Natural killer cell treated with Interleukin-12 subunit alpha and Interleukin-12 subunit beta and Interleukin-15 and Interleukin-18, amount 100 ng/mL, for 72 hours (primary cell): Measurements from ENCODE around the gene TMEM267. TPM values are rescaled to one million over a fixed set of nuclear protein-coding genes. Genes with fewer than 3 reads are reported as not detected.
"Not testable (repeated sequence)": the region's sequence is repeated elsewhere in the genome, so short reads cannot be mapped to it uniquely, and the experiment has no call there.

Source experiments
- ATAC-seq, 2 donors: fragments of 150-1000 bp; cut with Tn5 transposase in 1 of 2; sonication (Bioruptor Pico), chemical (Tn5 transposase) in 1 of 2; 2 replicates each; pipeline ENCODE4 v1.10.0; 2021
- DNase-seq: peaks from one replicate; pipeline ENCODE4 v3.0.0; 2022; ENCODE audit warnings: low spot score
- H3K27ac Mint-ChIP-seq, 2 donors: 1 replicate in 1 of 2; 2 replicates in 1 of 2; pipeline ENCODE4 v1.8.0; 2022; ENCODE audit warnings: mixed read lengths in 2 of 2, mild to moderate bottlenecking in 1 of 2, moderate library complexity in 1 of 2
- H3K27me3 Mint-ChIP-seq, 2 donors: 1 replicate in 1 of 2; 2 replicates in 1 of 2; pipeline ENCODE4 v1.8.0; 2022; ENCODE audit warnings: mixed read lengths in 2 of 2
- H3K36me3 Mint-ChIP-seq: one replicate; pipeline ENCODE4 v1.8.0; 2022; ENCODE audit warnings: mixed read lengths
- H3K4me1 Mint-ChIP-seq, 2 donors: 1 replicate in 1 of 2; 2 replicates in 1 of 2; pipeline ENCODE4 v1.8.0; 2022; ENCODE audit warnings: low read depth in 2 of 2, mixed read lengths in 2 of 2, mild to moderate bottlenecking in 1 of 2
- H3K4me3 Mint-ChIP-seq: one replicate; pipeline ENCODE4 v1.8.0; 2022; ENCODE audit warnings: mixed read lengths
- H3K9me3 Mint-ChIP-seq: 2 replicates; pipeline ENCODE4 v1.8.0; 2022; ENCODE audit warnings: mixed read lengths
- total RNA-seq, 2 donors: library from RNA; stranded (reverse); gene quantifications; one replicate each; pipeline ENCODE4 v1.2.3, GENCODE V29; 2022

TMEM267 gene
- total RNA-seq, 2 donors from 2014 or later, result 20.6 to 23.0 TPM

GRCh38 chr5:43410414-43410813 is 73.3 kb downstream of the TMEM267 start:
- H3K27ac Mint-ChIP-seq, result no peak overlapping the region
- H3K4me3 Mint-ChIP-seq, result no peak overlapping the region
- no peaks in the 10 kb centered on the region for H3K4me1 Mint-ChIP-seq
- H3K36me3 Mint-ChIP-seq, result no peaks in the 10 kb centered on the region
- no peaks in the 10 kb centered on the region for H3K27me3 Mint-ChIP-seq
- peaks cover 6% of the 10 kb centered on the region for H3K9me3 Mint-ChIP-seq
- DNase-seq (no peak), ATAC-seq (no peak)

- peaks cover 10% of the 10 kb centered on the region for H3K9me3 Mint-ChIP-seq
- ATAC-seq, result no peak
- H3K27ac Mint-ChIP-seq, result no peak overlapping the region
- no peak overlapping the region for H3K4me3 Mint-ChIP-seq
- H3K4me1 Mint-ChIP-seq, result no peaks in the 10 kb centered on the region
- DNase-seq, result no peak
- no peaks in the 10 kb centered on the region for H3K36me3 Mint-ChIP-seq
- no peaks in the 10 kb centered on the region for H3K27me3 Mint-ChIP-seq
Observed at GRCh38 chr5:43409809-43410271, 73.8 kb downstream of the TMEM267 start.

GRCh38 chr5:43402524-43403066 is 81.1 kb downstream of the TMEM267 start:
- not testable (repeated sequence) for H3K4me1 Mint-ChIP-seq

GRCh38 chr5:43401827-43402226 is 81.8 kb downstream of the TMEM267 start:
- H3K27me3 Mint-ChIP-seq, result peaks cover 6 to 9% of the 10 kb centered on the region in 2 donors
- peaks cover 3 to 6% of the 10 kb centered on the region in 2 donors for H3K4me1 Mint-ChIP-seq
- H3K9me3 Mint-ChIP-seq, result peaks cover 17% of the 10 kb centered on the region
- H3K4me3 Mint-ChIP-seq, result no peak overlapping the region
- no peak for ATAC-seq
- no peaks in the 10 kb centered on the region for H3K36me3 Mint-ChIP-seq
- no peak overlapping the region for H3K27ac Mint-ChIP-seq
- no peak for DNase-seq

More at GRCh38 chr5:43402524-43403066, 81.1 kb downstream of the TMEM267 start:
- not testable (repeated sequence) for H3K36me3 Mint-ChIP-seq, H3K27ac Mint-ChIP-seq, H3K4me3 Mint-ChIP-seq, DNase-seq, H3K27me3 Mint-ChIP-seq, ATAC-seq
- H3K9me3 Mint-ChIP-seq, result peaks cover 17% of the 10 kb centered on the region

DNA sequence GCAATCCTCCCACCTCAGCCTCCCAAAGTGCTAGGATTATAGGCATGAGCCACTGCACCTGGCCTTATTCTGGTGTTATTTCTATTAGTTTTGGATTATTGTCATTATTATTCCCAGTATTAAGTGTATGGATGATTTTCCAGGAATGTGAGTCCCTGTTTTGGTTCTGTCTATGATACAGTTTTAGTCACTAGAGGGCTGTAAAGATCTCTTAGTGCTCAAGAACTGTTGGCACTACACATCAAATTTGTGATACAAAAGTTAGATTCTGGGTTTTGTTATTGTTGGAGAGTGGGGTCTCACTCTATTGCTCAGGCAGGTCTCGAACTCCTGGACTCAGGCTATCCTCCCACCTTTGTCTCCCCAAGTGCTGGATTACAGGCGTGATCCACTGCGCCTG is 83.6 kb downstream of the TMEM267 start:
- Mint-ChIP-seq H3K27me3 (peaks cover 6 to 9% of the 10 kb centered on the region in 2 donors), H3K9me3 (peaks cover 7% of the 10 kb centered on the region), H3K4me3 (no peak overlapping the region), H3K4me1 (peaks cover 6 to 7% of the 10 kb centered on the region in 2 donors), H3K36me3 (no peaks in the 10 kb centered on the region), H3K27ac (no peak overlapping the region)
- ATAC-seq, result no peak
- no peak for DNase-seq

GRCh38 chr5:43396762-43397304 is 86.8 kb downstream of the TMEM267 start:
- H3K36me3 Mint-ChIP-seq, result no peaks in the 10 kb centered on the region
- H3K9me3 Mint-ChIP-seq, result no peaks in the 10 kb centered on the region

More at GRCh38 chr5:43396762-43397304, 86.8 kb downstream of the TMEM267 start:
- Mint-ChIP-seq H3K27me3 (no peaks in the 10 kb centered on the region), H3K27ac (peak overlapping the region; percentile 44 to 88), H3K4me3 (peak overlapping the region; percentile 82), H3K4me1 (peaks cover 6 to 7% of the 10 kb centered on the region in 2 donors)
- DNase-seq (peak; percentile 75), ATAC-seq (peak; percentile 98)

Other genes starting within 250 kb of the TMEM267 start
- 100 to 1,000 TPM in 1 of 2 donors, 10 to 100 TPM in 1; 81.2 to 102 TPM for gene HMGCS1, start 170.5 kb downstream of the TMEM267 start, total RNA-seq
- 10 to 100 TPM in 1 of 2 donors, 1 to 10 TPM in 1; 4.8 to 18.3 TPM for gene CCL28, start 71.5 kb downstream of the TMEM267 start, total RNA-seq
- gene C5orf34, start 31.3 kb upstream of the TMEM267 start, total RNA-seq, result 1 to 10 TPM; 4.7 to 6.5 TPM
- 10 to 100 TPM; 47.9 to 57.0 TPM for gene PAIP1, start 73.2 kb upstream of the TMEM267 start, total RNA-seq
- gene NNT, start 119.3 kb upstream of the TMEM267 start, total RNA-seq, result 10 to 100 TPM; 63.2 to 70.6 TPM